A549 (cell line): ENCODE measurements around the gene NXT1.

Experiments
- BCL3 ChIP-seq: fragments of >200 bp; sonication (Bioruptor Twin); formaldehyde crosslinking; IDR thresholded peaks from 3 replicates; pipeline ENCODE4 v1.6.1; 2016
- CTCF ChIP-seq: fragments of >200 bp; sonication (Bioruptor Twin); formaldehyde crosslinking; IDR thresholded peaks from 3 replicates; pipeline ENCODE4 v1.5.1; 2016
- JUNB ChIP-seq: fragments of >200 bp; sonication (Bioruptor Twin); formaldehyde crosslinking; IDR thresholded peaks from 2 replicates; pipeline ENCODE4 v1.6.1; 2016

DNA sequence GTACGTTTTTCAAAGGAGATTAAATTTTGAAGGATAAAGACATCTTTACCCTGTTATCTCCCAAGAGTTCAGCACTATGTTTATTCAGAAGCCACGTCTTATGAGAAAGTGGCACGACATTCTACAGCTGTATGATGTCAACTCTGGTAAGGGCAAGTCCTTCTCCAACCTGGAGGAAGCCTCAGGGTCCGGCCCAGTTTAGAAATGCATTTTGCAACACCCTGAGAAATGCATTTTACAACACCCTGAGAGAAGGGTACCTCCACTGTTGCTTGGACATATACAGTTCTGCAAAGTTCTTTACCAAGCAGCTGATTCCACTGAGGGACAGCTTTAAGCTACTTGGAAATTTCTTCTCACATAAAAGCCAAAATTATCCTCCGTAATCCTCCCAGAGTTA, 53.2 kb downstream of the NXT1 start:
- no peak for TF ChIP-seq CTCF
- no peak for TF ChIP-seq BCL3
- no peak for TF ChIP-seq JUNB
